Measurements from ENCODE around the gene SLC17A3.

Gene SLC17A3

GRCh38 chr6:25888626-25889025 is 14.6 kb upstream of the SLC17A3 start:
- no peak overlapping the region for H3K27ac ChIP-seq (ENCODE audit: low read length)
- no peak overlapping the region for H2AFZ ChIP-seq (ENCODE audit: low read length)
- H3K4me1 ChIP-seq (ENCODE audit: low read length): no peaks in the 10 kb centered on the region
- no peaks in the 10 kb centered on the region for H3K36me3 ChIP-seq (replicated peaks; ENCODE audit: insufficient read depth, low read length)
- H4K20me1 ChIP-seq (ENCODE audit: insufficient read depth, low read length): no peaks in the 10 kb centered on the region
- no peak overlapping the region for H3K4me3 ChIP-seq (ENCODE audit: low read length)
- no peaks in the 10 kb centered on the region for H3K9me2 ChIP-seq (replicated peaks; ENCODE audit: insufficient read depth, low read length)
- no peak for TF ChIP-seq EZH2 (optimal IDR thresholded peaks at IDR 0.05; ENCODE audit: low read depth, low read length)
- TF ChIP-seq CTCF (IDR thresholded peaks at IDR 0.05; ENCODE audit: low read length): no peak
- no peak for TF ChIP-seq EZH2phosphoT487 (IDR thresholded peaks at IDR 0.05; ENCODE audit: low read length)
- H3K4me2 ChIP-seq (ENCODE audit: low read depth, low read length): no peak overlapping the region
- no peaks in the 10 kb centered on the region for H3K9me3 ChIP-seq (replicated peaks; ENCODE audit: insufficient read depth, low read length)
- H3K9ac ChIP-seq (ENCODE audit: low read length): no peak overlapping the region
- no peaks in the 10 kb centered on the region for H3K27me3 ChIP-seq (replicated peaks; ENCODE audit: insufficient read depth, low read length)
- H3F3A ChIP-seq (ENCODE audit: insufficient read depth, low read length): no peaks in the 10 kb centered on the region
- DNase-seq: no peak
- H3K79me2 ChIP-seq (ENCODE audit: low read length): no peaks in the 10 kb centered on the region

GRCh38 chr6:25886066-25886465 is 12.0 kb upstream of the SLC17A3 start:
- Histone ChIP-seq H4K20me1 (ENCODE audit: insufficient read depth, low read length) (no peaks in the 10 kb centered on the region), H2AFZ (ENCODE audit: low read length) (no peak overlapping the region), H3K4me1 (ENCODE audit: low read length) (no peaks in the 10 kb centered on the region), H3K9me3 (replicated peaks; ENCODE audit: insufficient read depth, low read length) (no peaks in the 10 kb centered on the region), H3K27me3 (replicated peaks; ENCODE audit: insufficient read depth, low read length) (no peaks in the 10 kb centered on the region), H3F3A (ENCODE audit: insufficient read depth, low read length) (no peaks in the 10 kb centered on the region), H3K9ac (ENCODE audit: low read length) (no peak overlapping the region), H3K79me2 (ENCODE audit: low read length) (no peaks in the 10 kb centered on the region), H3K4me3 (ENCODE audit: low read length) (no peak overlapping the region), H3K36me3 (replicated peaks; ENCODE audit: insufficient read depth, low read length) (no peaks in the 10 kb centered on the region), H3K27ac (ENCODE audit: low read length) (no peak overlapping the region), H3K9me2 (replicated peaks; ENCODE audit: insufficient read depth, low read length) (no peaks in the 10 kb centered on the region), H3K4me2 (ENCODE audit: low read depth, low read length) (no peak overlapping the region)
- DNase-seq: no peak
- TF ChIP-seq EZH2 (optimal IDR thresholded peaks at IDR 0.05; ENCODE audit: low read depth, low read length) (no peak), CTCF (IDR thresholded peaks at IDR 0.05; ENCODE audit: low read length) (no peak), EZH2phosphoT487 (IDR thresholded peaks at IDR 0.05; ENCODE audit: low read length) (no peak)

- no peaks in the 10 kb centered on the region for H3F3A ChIP-seq (ENCODE audit: insufficient read depth, low read length)
- no peaks in the 10 kb centered on the region for H3K36me3 ChIP-seq (replicated peaks; ENCODE audit: insufficient read depth, low read length)
- H3K9me2 ChIP-seq (replicated peaks; ENCODE audit: insufficient read depth, low read length): no peaks in the 10 kb centered on the region
- H3K4me2 ChIP-seq (ENCODE audit: low read depth, low read length): no peak overlapping the region
- H3K27me3 ChIP-seq (replicated peaks; ENCODE audit: insufficient read depth, low read length): no peaks in the 10 kb centered on the region
- H3K4me1 ChIP-seq (ENCODE audit: low read length): no peaks in the 10 kb centered on the region
- no peak overlapping the region for H3K4me3 ChIP-seq (ENCODE audit: low read length)
- no peak for TF ChIP-seq CTCF (IDR thresholded peaks at IDR 0.05; ENCODE audit: low read length)
- TF ChIP-seq EZH2phosphoT487 (IDR thresholded peaks at IDR 0.05; ENCODE audit: low read length): no peak
- no peak for TF ChIP-seq EZH2 (optimal IDR thresholded peaks at IDR 0.05; ENCODE audit: low read depth, low read length)
- H3K79me2 ChIP-seq (ENCODE audit: low read length): no peaks in the 10 kb centered on the region
- H3K9me3 ChIP-seq (replicated peaks; ENCODE audit: insufficient read depth, low read length): no peaks in the 10 kb centered on the region
- H3K9ac ChIP-seq (ENCODE audit: low read length): no peak overlapping the region
- H3K27ac ChIP-seq (ENCODE audit: low read length): no peak overlapping the region
- DNase-seq: no peak
- no peak overlapping the region for H2AFZ ChIP-seq (ENCODE audit: low read length)
- H4K20me1 ChIP-seq (ENCODE audit: insufficient read depth, low read length): no peaks in the 10 kb centered on the region
Observed at GRCh38 chr6:25883991-25884390, 9.9 kb upstream of the SLC17A3 start.

All from MM.1S (cell line).